Liver (tissue), 9 donors: ENCODE measurements around the gene SNX1. TPM values are rescaled to one million over a fixed set of nuclear protein-coding genes. Genes with fewer than 3 reads are reported as not detected.

Experiments
- DNase-seq: peaks from one replicate; pipeline ENCODE4 v3.0.0-alpha.2; 2017; ENCODE audit warnings: low spot score
- H3K27ac ChIP-seq, 2 donors: one replicate each; pipeline ENCODE4 v1.7.0; 2013; ENCODE audit warnings: inconsistent platforms in 2 of 2, low read length in 2 of 2, control low read depth in 1 of 2, low read depth in 1 of 2, mild to moderate bottlenecking in 1 of 2
- H3K27me3 ChIP-seq, 4 donors: one replicate each; pipeline versions ENCODE4 v1.6.1 to v1.7.0; 2013; ENCODE audit warnings: low read length in 3 of 4, inconsistent platforms in 1 of 4, mild to moderate bottlenecking in 1 of 4, moderate library complexity in 1 of 4; ENCODE audit not compliant: control insufficient read depth in 4 of 4, insufficient read depth in 4 of 4
- H3K36me3 ChIP-seq, 4 donors: one replicate each; pipeline versions ENCODE4 v1.6.1 to v1.7.0; 2013; ENCODE audit warnings: low read length in 3 of 4, mild to moderate bottlenecking in 3 of 4, low read depth in 1 of 4, moderate library complexity in 1 of 4; ENCODE audit not compliant: control insufficient read depth in 4 of 4, insufficient read depth in 3 of 4
- H3K4me1 ChIP-seq, 4 donors: one replicate each; pipeline versions ENCODE4 v1.6.1 to v1.7.0; 2013; ENCODE audit warnings: low read length in 3 of 4, mild to moderate bottlenecking in 3 of 4, moderate library complexity in 1 of 4; ENCODE audit not compliant: control insufficient read depth in 4 of 4, insufficient read depth in 4 of 4
- H3K4me3 ChIP-seq, 3 donors: one replicate each; pipeline versions ENCODE4 v1.6.1 to v1.7.0; 2013; ENCODE audit warnings: low read length in 3 of 3, control low read depth in 1 of 3, low read depth in 1 of 3, mild to moderate bottlenecking in 1 of 3
- H3K9ac ChIP-seq, 2 donors: one replicate each; pipeline ENCODE4 v1.7.0; 2013; ENCODE audit warnings: low read length in 2 of 2, mild to moderate bottlenecking in 2 of 2, moderate library complexity in 2 of 2, control low read depth in 1 of 2, low read depth in 1 of 2
- H3K9me3 ChIP-seq, 4 donors: one replicate each; pipeline versions ENCODE4 v1.6.1 to v1.7.0; 2013; ENCODE audit warnings: low read length in 3 of 4; ENCODE audit not compliant: control insufficient read depth in 4 of 4
- EGR1 ChIP-seq, 2 donors: IDR thresholded peaks; 2 replicates each; pipeline ENCODE4 v1.6.1; 2016 to 2018; ENCODE audit warnings: antibody characterized with exemption in 2 of 2, low read depth in 2 of 2
- GABPA ChIP-seq, 2 donors: IDR thresholded peaks in 1 of 2; conservative IDR thresholded peaks in 1 of 2; 2 replicates each; pipeline ENCODE4 v1.6.1; 2016; ENCODE audit warnings: antibody characterized with exemption in 2 of 2, mild to moderate bottlenecking in 1 of 2, moderate library complexity in 1 of 2
- HNF4A ChIP-seq, 2 donors: conservative IDR thresholded peaks; 2 replicates each; pipeline ENCODE4 v1.6.1; 2016; ENCODE audit warnings: antibody characterized with exemption in 2 of 2, mild to moderate bottlenecking in 2 of 2
- HNF4G ChIP-seq: IDR thresholded peaks from 2 replicates; pipeline ENCODE4 v1.6.1; 2016; ENCODE audit warnings: antibody characterized with exemption
- JUND ChIP-seq, 2 donors: IDR thresholded peaks; 2 replicates each; pipeline ENCODE4 v1.6.1; 2016; ENCODE audit warnings: antibody characterized with exemption in 2 of 2
- NR2F2 ChIP-seq: IDR thresholded peaks from 2 replicates; pipeline ENCODE4 v1.6.1; 2016; ENCODE audit warnings: antibody characterized with exemption
- RAD21 ChIP-seq, 2 donors: IDR thresholded peaks; 2 replicates each; pipeline ENCODE4 v1.6.1; 2016; ENCODE audit warnings: antibody characterized with exemption in 2 of 2, mild to moderate bottlenecking in 2 of 2
- RXRA ChIP-seq, 2 donors: IDR thresholded peaks; 2 replicates each; pipeline ENCODE4 v1.6.1; 2017 to 2018; ENCODE audit warnings: antibody characterized with exemption in 2 of 2, mild to moderate bottlenecking in 1 of 2
- SP1 ChIP-seq: IDR thresholded peaks from 2 replicates; pipeline ENCODE4 v1.6.1; 2018; ENCODE audit warnings: antibody characterized with exemption, mild to moderate bottlenecking
- TAF1 ChIP-seq: conservative IDR thresholded peaks from 2 replicates; pipeline ENCODE4 v1.6.1; 2016; ENCODE audit warnings: antibody characterized with exemption, mild to moderate bottlenecking
- YY1 ChIP-seq: IDR thresholded peaks from 2 replicates; pipeline ENCODE4 v1.6.1; 2016; ENCODE audit warnings: antibody characterized with exemption, mild to moderate bottlenecking
- ZBTB33 ChIP-seq: IDR thresholded peaks from 2 replicates; pipeline ENCODE4 v1.6.1; 2016; ENCODE audit warnings: antibody characterized with exemption
- WGBS: extraction: QIAGEN DNeasy Blood & Tissue Kit; methylation state at CpG from one replicate; pipeline ENCODE4 v1.1.7; 2013; 5-methylcytosine and 5-hydroxymethylcytosine counted together
- polyA plus RNA-seq, 2 donors: library from polyadenylated mRNA; stranded (reverse) in 1 of 2; unstranded in 1 of 2; fragments of 200-250 nt in 1 of 2; fragments of >200 nt in 1 of 2; fragmentation: Nextera tagmentation in 1 of 2; extraction: Ambion mirVana in 1 of 2; gene quantifications; one replicate each; pipeline versions ENCODE4 v1.2.1 to v1.2.3, GENCODE V29; 2013 to 2015
- total RNA-seq, 2 donors: library from RNA; depleted of rRNA; stranded (reverse); fragments of >200 nt; gene quantifications; one replicate each; pipeline ENCODE4 v1.2.3, GENCODE V29; 2014
- TF ChIP-seq, protein P1 (sequence below): fragments of 150-350 bp; IDR thresholded peaks from 2 replicates; pipeline ENCODE4 v1.5.1; 2017; ENCODE audit warnings: improper control_type of control experiment, low read depth, low read length; ENCODE audit not compliant: missing input control
- donor health status: healthy.
- donor health status: healthy.
- donor health status: healthy.
- donor health status: healthy.
- donor health status: healthy.

The SNX1 gene
- total and polyA plus RNA-seq, 4 donors: 40.0 to 67.4 (median 45.0) TPM

- TF ChIP-seq RAD21 (IDR thresholded peaks at IDR 0.05) (peak in 1 of 2 donors; percentile 39), ZBTB33 (peak; percentile 23), GABPA (IDR thresholded peaks at IDR 0.05 in 1 of 2, conservative IDR thresholded peaks at IDR 0.05 in 1 of 2) (no peak), JUND (IDR thresholded peaks at IDR 0.05) (no peak), RXRA (IDR thresholded peaks at IDR 0.05) (peak; percentile 64 to 80), TAF1 (no peak), HNF4A (conservative IDR thresholded peaks at IDR 0.05) (peak; percentile 64 to 84), SP1 (peak; percentile 70), EGR1 (IDR thresholded peaks at IDR 0.05; ENCODE audit: low read depth in 2 of 2) (no peak), YY1 (no peak), HNF4G (peak; percentile 20), NR2F2 (peak; percentile 28)
- TF ChIP-seq, protein P1, sequence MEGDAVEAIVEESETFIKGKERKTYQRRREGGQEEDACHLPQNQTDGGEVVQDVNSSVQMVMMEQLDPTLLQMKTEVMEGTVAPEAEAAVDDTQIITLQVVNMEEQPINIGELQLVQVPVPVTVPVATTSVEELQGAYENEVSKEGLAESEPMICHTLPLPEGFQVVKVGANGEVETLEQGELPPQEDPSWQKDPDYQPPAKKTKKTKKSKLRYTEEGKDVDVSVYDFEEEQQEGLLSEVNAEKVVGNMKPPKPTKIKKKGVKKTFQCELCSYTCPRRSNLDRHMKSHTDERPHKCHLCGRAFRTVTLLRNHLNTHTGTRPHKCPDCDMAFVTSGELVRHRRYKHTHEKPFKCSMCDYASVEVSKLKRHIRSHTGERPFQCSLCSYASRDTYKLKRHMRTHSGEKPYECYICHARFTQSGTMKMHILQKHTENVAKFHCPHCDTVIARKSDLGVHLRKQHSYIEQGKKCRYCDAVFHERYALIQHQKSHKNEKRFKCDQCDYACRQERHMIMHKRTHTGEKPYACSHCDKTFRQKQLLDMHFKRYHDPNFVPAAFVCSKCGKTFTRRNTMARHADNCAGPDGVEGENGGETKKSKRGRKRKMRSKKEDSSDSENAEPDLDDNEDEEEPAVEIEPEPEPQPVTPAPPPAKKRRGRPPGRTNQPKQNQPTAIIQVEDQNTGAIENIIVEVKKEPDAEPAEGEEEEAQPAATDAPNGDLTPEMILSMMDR: no peak
- Histone ChIP-seq H3K4me3 (no peak overlapping the region), H3K9ac (no peak overlapping the region), H3K4me1 (peaks cover 14 to 65% (median 51%) of the 10 kb centered on the region in 4 donors), H3K27me3 (no peaks in the 10 kb centered on the region), H3K27ac (peak overlapping the region; percentile 26 to 57), H3K36me3 (peaks cover 2 to 22% (median 18%) of the 10 kb centered on the region in 4 donors), H3K9me3 (no peaks in the 10 kb centered on the region)
- DNase-seq: no peak
- 26% methylated on average over 4 of the region's 4 CpGs for WGBS
Observed at GRCh38 chr15:64112073-64112772, 16.4 kb downstream of the SNX1 start.

DNA sequence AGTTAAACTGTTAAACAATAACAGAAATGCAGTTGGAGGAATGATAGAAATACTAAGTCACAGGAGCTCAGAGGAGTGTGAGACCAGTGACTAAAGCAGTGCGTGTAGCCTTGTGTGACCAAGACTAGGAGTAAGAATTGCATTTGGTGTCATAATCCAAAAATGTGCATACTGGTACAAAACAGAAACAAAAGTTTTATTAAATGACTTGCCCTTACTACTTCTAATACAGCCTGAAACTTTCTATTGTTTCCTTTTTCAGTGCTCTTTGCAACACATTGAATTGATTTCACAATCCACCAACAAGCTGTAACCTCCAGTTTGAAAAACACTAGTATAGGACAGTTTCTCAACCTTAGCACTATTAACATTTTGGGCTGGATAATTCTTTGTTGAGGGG lies 17.1 kb downstream of the SNX1 start:
- no peak overlapping the region for H3K9ac ChIP-seq
- H3K4me1 ChIP-seq: peaks cover 9 to 59% (median 46%) of the 10 kb centered on the region in 4 donors
- no peak overlapping the region for H3K4me3 ChIP-seq
- H3K9me3 ChIP-seq: no peaks in the 10 kb centered on the region
- H3K27ac ChIP-seq: peak overlapping the region in 1 of 2 donors; percentile 54
- TF ChIP-seq ZBTB33 (peak; percentile 17), RXRA (IDR thresholded peaks at IDR 0.05) (peak; percentile 24), HNF4A (conservative IDR thresholded peaks at IDR 0.05) (peak in 1 of 2 donors; percentile 33), SP1 (no peak)
- TF ChIP-seq, protein P1: no peak
- 84% methylated on average over 1 of the region's 1 CpG for WGBS
- DNase-seq: no peak
- H3K36me3 ChIP-seq: peaks cover 2 to 27% (median 21%) of the 10 kb centered on the region in 4 donors
- H3K27me3 ChIP-seq: no peaks in the 10 kb centered on the region
